Mammary epithelial cell (primary cell): ENCODE results near the gene ULK1.

Experiments
- CTCF ChIP-seq, 2 donors: IDR thresholded peaks in 1 of 2; conservative IDR thresholded peaks in 1 of 2; 2 replicates each; pipeline ENCODE4 v1.5.1; 2011 to 2012; ENCODE audit warnings: inconsistent platforms in 2 of 2, low read length in 2 of 2, mild to moderate bottlenecking in 2 of 2, control low read depth in 1 of 2, low read depth in 1 of 2; ENCODE audit not compliant: insufficient read depth in 1 of 2; ENCODE audit errors: extremely low read depth in 1 of 2
- EZH2 ChIP-seq: IDR thresholded peaks from 2 replicates; pipeline ENCODE4 v1.6.1; 2012; ENCODE audit warnings: low read length, inconsistent platforms, borderline replicate concordance

DNA sequence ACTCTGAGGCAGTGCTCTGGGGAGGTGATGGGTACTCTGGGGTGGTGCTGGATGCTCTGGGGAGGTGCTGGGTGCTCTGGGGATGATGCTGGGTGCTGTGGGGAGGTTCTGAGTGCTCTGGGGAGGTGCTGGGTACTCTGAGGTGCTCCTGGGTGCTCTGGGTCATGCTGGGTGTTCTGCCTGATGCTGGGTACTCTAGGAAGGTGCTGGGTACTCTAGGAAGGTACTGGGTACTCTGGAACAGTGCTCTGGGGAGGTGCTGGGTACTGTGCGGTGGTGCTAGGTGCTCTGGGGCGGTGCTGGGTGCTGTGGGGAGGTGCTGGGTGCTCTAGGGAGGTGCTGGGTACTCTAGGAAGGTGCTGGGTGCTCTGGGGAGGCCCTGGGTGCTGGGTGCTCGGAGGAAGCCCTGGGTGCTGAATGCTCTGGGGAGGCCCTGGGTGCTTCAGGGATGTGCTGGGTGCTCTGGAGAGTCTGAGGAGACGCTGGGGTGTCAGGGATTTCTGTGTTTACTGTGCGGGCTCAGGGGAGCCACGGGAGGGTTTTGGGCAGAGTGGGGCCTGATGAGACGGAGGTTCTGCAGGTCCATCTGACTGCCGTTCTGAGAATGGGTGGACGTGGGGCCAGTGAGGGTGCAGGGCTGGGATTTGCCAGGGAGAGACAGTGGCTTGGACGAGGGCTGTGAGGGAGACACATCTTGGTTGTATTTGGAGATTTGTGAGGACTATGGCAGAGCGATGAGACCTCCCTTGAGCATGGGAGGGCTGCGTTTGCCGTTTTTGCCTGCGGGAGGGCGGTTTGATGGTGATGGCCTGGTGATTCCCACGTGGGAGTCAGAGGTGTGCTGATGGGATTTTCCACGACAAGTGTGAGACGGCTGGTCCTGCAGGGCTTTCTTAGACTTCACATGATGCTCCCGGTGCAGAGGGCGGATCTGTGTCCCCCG lies 36.2 kb upstream of the ULK1 start:
- TF ChIP-seq CTCF (conservative IDR thresholded peaks at IDR 0.05 in 1 of 2, IDR thresholded peaks at IDR 0.05 in 1 of 2; ENCODE audit: extremely low read depth in 1 of 2, insufficient read depth in 1 of 2, low read depth in 1 of 2, low read length in 2 of 2) = no peak
- no peak for TF ChIP-seq EZH2
